Uterus (tissue), 4 donors: ENCODE results near the gene ITPR1. TPM values are rescaled to one million over a fixed set of nuclear protein-coding genes. Genes with fewer than 3 reads are reported as not detected.

Experiments
- DNase-seq, 2 donors: peaks; one replicate each; pipeline ENCODE4 v3.0.0-alpha.2; 2019 to 2020
- H3K27ac ChIP-seq, 2 donors: fragments of 200-600 bp; sonication (generic); 1 replicate in 1 of 2; 2 replicates in 1 of 2; pipeline ENCODE4 v1.5.1; 2016 to 2018
- H3K27me3 ChIP-seq, 2 donors: fragments of 200-600 bp; sonication (generic); one replicate each; pipeline ENCODE4 v1.5.1; 2018 to 2019; ENCODE audit warnings: control low read depth in 1 of 2
- H3K36me3 ChIP-seq, 2 donors: fragments of 200-600 bp; sonication (generic); one replicate each; pipeline ENCODE4 v1.5.1; 2019; ENCODE audit warnings: control low read depth in 1 of 2
- H3K4me1 ChIP-seq, 2 donors: fragments of 200-600 bp; sonication (generic); one replicate each; pipeline ENCODE4 v1.5.1; 2018 to 2019; ENCODE audit warnings: control low read depth in 1 of 2
- H3K4me3 ChIP-seq, 2 donors: fragments of 200-600 bp; sonication (generic); 1 replicate in 1 of 2; 2 replicates in 1 of 2; pipeline ENCODE4 v1.5.1; 2018 to 2019; ENCODE audit warnings: mild to moderate bottlenecking in 1 of 2
- H3K9me3 ChIP-seq, 2 donors: fragments of 200-600 bp; sonication (generic); one replicate each; pipeline ENCODE4 v1.5.1; 2019; ENCODE audit warnings: control low read depth in 1 of 2
- CTCF ChIP-seq, 4 experiments: fragments of 200-600 bp in 2 of 4; fragments of 450-650 bp in 2 of 4; sonication (generic) in 2 of 4; IDR thresholded peaks; one replicate each; pipeline ENCODE4 v1.5.1; 2016 to 2019; ENCODE audit warnings: antibody characterized with exemption in 4 of 4, mild to moderate bottlenecking in 2 of 4, moderate library complexity in 1 of 4
- POLR2A ChIP-seq, 2 donors: fragments of 450-650 bp; IDR thresholded peaks; one replicate each; pipeline ENCODE4 v1.6.1; 2016; ENCODE audit warnings: antibody characterized with exemption in 2 of 2, mild to moderate bottlenecking in 1 of 2, moderate library complexity in 1 of 2
- intact Hi-C: fragments of 100-400 bp; cut with DNase I; formaldehyde crosslinking; loops from one replicate; pipeline ENCODE4 v1.15.1; 2023; ENCODE audit warnings: low total_unique reads
- total RNA-seq, 4 donors: library from RNA; depleted of rRNA in 3 of 4; stranded (reverse); fragments of >200 nt in 3 of 4; gene quantifications; one replicate each; pipeline versions ENCODE4 v1.1.0 to v1.2.4, GENCODE V29; 2014 to 2023
- donor health status: DM: yes; HTN: yes; CAD: no.

ITPR1 gene
- total RNA-seq, 4 donors from 2014 or later: 98.2 to 224 (median 141) TPM

GRCh38 chr3:4829031-4829394, 335.9 kb downstream of the ITPR1 start:
- H3K36me3 ChIP-seq: no peaks in the 10 kb centered on the region
- H3K4me3 ChIP-seq: no peak overlapping the region
- H3K27ac ChIP-seq: peak overlapping the region; percentile 1 to 32
- intact Hi-C loops: no loop called here
- no peak for TF ChIP-seq POLR2A (IDR thresholded peaks at IDR 0.05)
- TF ChIP-seq CTCF (IDR thresholded peaks at IDR 0.05): no peak
- H3K9me3 ChIP-seq: no peaks in the 10 kb centered on the region
- no peaks in the 10 kb centered on the region for H3K27me3 ChIP-seq
- no peak for DNase-seq
- peaks cover 4 to 21% of the 10 kb centered on the region in 2 donors for H3K4me1 ChIP-seq

DNA sequence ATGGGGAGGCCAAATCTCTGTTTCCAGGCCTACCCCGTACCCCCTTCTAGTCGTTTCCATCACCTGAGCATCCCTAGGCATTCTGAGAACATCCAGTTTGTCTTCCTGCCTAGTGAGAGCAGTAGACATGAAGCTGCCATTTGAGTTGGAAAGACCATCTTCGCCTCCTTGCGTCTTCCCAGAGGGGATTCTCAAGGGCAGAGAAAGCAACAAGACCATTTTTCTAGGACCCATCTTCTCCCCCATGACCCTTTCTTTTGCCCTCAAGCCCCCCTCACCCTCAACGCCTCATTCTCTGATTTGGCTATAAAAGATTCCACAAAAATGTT, 337.4 kb downstream of the ITPR1 start:
- Histone ChIP-seq H3K9me3 (no peaks in the 10 kb centered on the region), H3K27me3 (no peaks in the 10 kb centered on the region), H3K27ac (peak overlapping the region in 1 of 2 donors; percentile 2), H3K36me3 (no peaks in the 10 kb centered on the region), H3K4me1 (peaks cover 0 to 9% of the 10 kb centered on the region in 2 donors), H3K4me3 (no peak overlapping the region)
- no peak for DNase-seq
- TF ChIP-seq CTCF (IDR thresholded peaks at IDR 0.05) (no peak), POLR2A (IDR thresholded peaks at IDR 0.05) (no peak)
- intact Hi-C loops: no loop called here

DNA sequence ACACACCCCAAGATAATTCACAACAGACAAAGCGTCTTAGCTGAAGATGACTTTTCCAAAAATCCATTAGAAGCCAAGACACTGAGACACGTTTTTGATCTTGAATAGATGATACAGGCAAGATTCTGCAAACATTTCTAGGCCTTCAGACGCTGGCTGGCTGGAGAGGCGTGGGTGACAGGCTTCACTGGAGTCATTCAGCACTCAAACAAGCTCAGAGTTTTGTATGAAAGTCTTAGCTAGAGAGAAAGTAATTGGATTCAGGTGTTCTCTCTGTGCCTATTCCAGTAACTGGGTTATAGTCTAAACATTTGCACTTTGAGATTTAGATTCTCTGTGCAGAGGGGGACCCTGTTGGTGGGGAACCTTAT, 338.4 kb downstream of the ITPR1 start:
- Histone ChIP-seq H3K4me3 (no peak overlapping the region), H3K36me3 (no peaks in the 10 kb centered on the region), H3K4me1 (peaks cover 0 to 2% of the 10 kb centered on the region in 2 donors), H3K27me3 (no peaks in the 10 kb centered on the region), H3K27ac (peak overlapping the region; percentile 20 to 33), H3K9me3 (no peaks in the 10 kb centered on the region)
- intact Hi-C loops: no loop called here
- TF ChIP-seq CTCF (IDR thresholded peaks at IDR 0.05) (no peak), POLR2A (IDR thresholded peaks at IDR 0.05) (no peak)
- no peak for DNase-seq

DNA sequence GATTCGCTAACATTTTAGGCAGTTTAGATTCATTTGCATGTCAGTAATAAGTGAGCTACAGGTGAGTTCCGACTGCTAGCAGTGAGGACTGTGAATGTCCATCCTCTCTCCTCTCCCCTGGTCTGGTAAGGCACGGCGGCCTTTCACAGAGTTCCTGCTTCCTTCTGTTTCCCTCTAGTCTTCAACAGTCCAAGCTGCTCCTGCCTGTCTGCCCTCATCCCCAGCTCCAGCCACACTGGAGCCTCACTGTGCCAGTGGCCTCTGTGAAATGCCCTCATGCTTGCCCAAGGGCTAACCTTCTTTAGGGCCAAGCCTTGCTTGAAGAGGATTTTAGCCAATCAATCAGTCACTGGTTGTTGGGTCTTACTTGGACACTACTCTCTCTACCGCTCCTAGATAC, 340.3 kb downstream of the ITPR1 start:
- no peak for TF ChIP-seq POLR2A (IDR thresholded peaks at IDR 0.05)
- TF ChIP-seq CTCF (IDR thresholded peaks at IDR 0.05): no peak
- Histone ChIP-seq H3K4me3 (no peak overlapping the region), H3K27ac (no peak overlapping the region), H3K9me3 (no peaks in the 10 kb centered on the region), H3K36me3 (no peaks in the 10 kb centered on the region), H3K4me1 (no peaks in the 10 kb centered on the region), H3K27me3 (no peaks in the 10 kb centered on the region)
- intact Hi-C loops: no loop called here
- DNase-seq: no peak

- TF ChIP-seq POLR2A (IDR thresholded peaks at IDR 0.05): no peak
- no peak for TF ChIP-seq CTCF (IDR thresholded peaks at IDR 0.05)
- Histone ChIP-seq H3K27ac (no peak overlapping the region), H3K27me3 (no peaks in the 10 kb centered on the region), H3K4me1 (no peaks in the 10 kb centered on the region), H3K36me3 (no peaks in the 10 kb centered on the region), H3K9me3 (no peaks in the 10 kb centered on the region), H3K4me3 (no peak overlapping the region)
- intact Hi-C loops: no loop called here
- no peak for DNase-seq
Observed at GRCh38 chr3:4834403-4834866, 341.3 kb downstream of the ITPR1 start.
